Neuronal stem cell (in vitro differentiated cells): ENCODE data around the gene THRSP.
"Not testable (repeated sequence)": the region's sequence is repeated elsewhere in the genome, so short reads cannot be mapped to it uniquely, and the experiment has no call there.

Source experiments
- DNase-seq: peaks from one replicate; pipeline ENCODE4 v3.0.0-alpha.2; 2013; ENCODE audit warnings: low spot score
- H2AFZ ChIP-seq: one replicate; pipeline ENCODE4 v1.6.1; 2013; ENCODE audit warnings: mild to moderate bottlenecking, low read length, inconsistent platforms
- H2AK5ac ChIP-seq: 2 replicates; pipeline ENCODE4 v1.6.1; 2013; ENCODE audit warnings: low read depth, mild to moderate bottlenecking, inconsistent platforms, low read length, moderate library complexity, mixed read lengths
- H2BK120ac ChIP-seq: 2 replicates; pipeline ENCODE4 v1.6.1; 2013; ENCODE audit warnings: low read depth, mild to moderate bottlenecking, inconsistent platforms, low read length, moderate library complexity, mixed read lengths
- H2BK12ac ChIP-seq: one replicate; pipeline ENCODE4 v1.6.1; 2013; ENCODE audit warnings: low read length, inconsistent platforms
- H2BK15ac ChIP-seq: 2 replicates; pipeline ENCODE4 v1.6.1; 2013; ENCODE audit warnings: mild to moderate bottlenecking, low read length, inconsistent platforms, mixed read lengths
- H2BK5ac ChIP-seq: one replicate; pipeline ENCODE4 v1.6.1; 2013; ENCODE audit warnings: inconsistent platforms, mild to moderate bottlenecking, low read length, moderate library complexity
- H3K14ac ChIP-seq: one replicate; pipeline ENCODE4 v1.6.1; 2013; ENCODE audit warnings: low read length, inconsistent platforms
- H3K18ac ChIP-seq: 2 replicates; pipeline ENCODE4 v1.6.1; 2013; ENCODE audit warnings: low read length, inconsistent platforms
- H3K23ac ChIP-seq: 2 replicates; pipeline ENCODE4 v1.6.1; 2013; ENCODE audit warnings: low read depth, mild to moderate bottlenecking, mixed read lengths, low read length, inconsistent platforms; ENCODE audit not compliant: poor library complexity
- H3K27ac ChIP-seq: replicated peaks from 3 replicates; pipeline ENCODE4 v1.5.1; 2013; ENCODE audit warnings: low read length, inconsistent platforms
- H3K27me3 ChIP-seq, 3 experiments: 2 replicates each; pipeline ENCODE4 v1.6.1; 2013; ENCODE audit warnings: low read length in 3 of 3, mild to moderate bottlenecking in 2 of 3, inconsistent platforms in 1 of 3, low read depth in 1 of 3, mixed read lengths in 1 of 3, moderate library complexity in 1 of 3; ENCODE audit not compliant: control insufficient read depth in 3 of 3, insufficient read depth in 3 of 3
- H3K36me3 ChIP-seq, 2 donors: replicated peaks in 1 of 2; 2 replicates each; pipeline ENCODE4 v1.6.1; 2013; ENCODE audit warnings: low read length in 2 of 2; ENCODE audit not compliant: control insufficient read depth in 2 of 2, insufficient read depth in 2 of 2
- H3K4ac ChIP-seq: 2 replicates; pipeline ENCODE4 v1.6.1; 2013; ENCODE audit warnings: inconsistent platforms, mild to moderate bottlenecking, low read length, moderate library complexity
- H3K4me1 ChIP-seq, 2 donors: 1 replicate in 1 of 2; 2 replicates in 1 of 2; pipeline ENCODE4 v1.6.1; 2013; ENCODE audit warnings: low read length in 2 of 2, low read depth in 1 of 2; ENCODE audit not compliant: control insufficient read depth in 2 of 2, insufficient read depth in 1 of 2
- H3K4me2 ChIP-seq: one replicate; pipeline ENCODE4 v1.6.1; 2013; ENCODE audit warnings: mild to moderate bottlenecking, low read length, inconsistent platforms; ENCODE audit not compliant: insufficient read depth, poor library complexity, severe bottlenecking
- H3K4me3 ChIP-seq, 2 donors: 2 replicates each; pipeline ENCODE4 v1.5.1; 2013; ENCODE audit warnings: low read length in 2 of 2, mild to moderate bottlenecking in 2 of 2, inconsistent platforms in 1 of 2, moderate library complexity in 1 of 2
- H3K79me1 ChIP-seq: one replicate; pipeline ENCODE4 v1.6.1; 2013; ENCODE audit warnings: low read depth, mild to moderate bottlenecking, inconsistent platforms, low read length, moderate library complexity
- H3K9ac ChIP-seq: one replicate; pipeline ENCODE4 v1.6.1; 2013; ENCODE audit warnings: mild to moderate bottlenecking, low read depth, low read length, inconsistent platforms; ENCODE audit not compliant: poor library complexity
- H3K9me3 ChIP-seq, 2 donors: replicated peaks in 1 of 2; 2 replicates each; pipeline versions ENCODE3 to v1.6.1; 2013; ENCODE audit warnings: low read length in 2 of 2, mild to moderate bottlenecking in 2 of 2, inconsistent platforms in 1 of 2, low read depth in 1 of 2, mixed read lengths in 1 of 2, moderate library complexity in 1 of 2; ENCODE audit not compliant: control insufficient read depth in 2 of 2, insufficient read depth in 1 of 2
- H4K8ac ChIP-seq: one replicate; pipeline ENCODE4 v1.6.1; 2013; ENCODE audit warnings: low read depth, mild to moderate bottlenecking, inconsistent platforms, low read length, moderate library complexity
- H4K91ac ChIP-seq: one replicate; pipeline ENCODE4 v1.6.1; 2013; ENCODE audit warnings: low read length, low read depth, mild to moderate bottlenecking, inconsistent platforms; ENCODE audit not compliant: poor library complexity
- WGBS, 2 donors: extraction: QIAGEN DNeasy Blood & Tissue Kit; methylation state at CpG; one replicate each; pipeline ENCODE4 v1.1.7; 2013; ENCODE audit warnings: missing lambda C conversion rate in 2 of 2, mixed read lengths in 1 of 2; ENCODE audit not compliant: insufficient read length in 2 of 2, insufficient replicate concordance in 1 of 2; ENCODE audit errors: extremely low coverage in 2 of 2; 5-methylcytosine and 5-hydroxymethylcytosine counted together

Gene THRSP

DNA sequence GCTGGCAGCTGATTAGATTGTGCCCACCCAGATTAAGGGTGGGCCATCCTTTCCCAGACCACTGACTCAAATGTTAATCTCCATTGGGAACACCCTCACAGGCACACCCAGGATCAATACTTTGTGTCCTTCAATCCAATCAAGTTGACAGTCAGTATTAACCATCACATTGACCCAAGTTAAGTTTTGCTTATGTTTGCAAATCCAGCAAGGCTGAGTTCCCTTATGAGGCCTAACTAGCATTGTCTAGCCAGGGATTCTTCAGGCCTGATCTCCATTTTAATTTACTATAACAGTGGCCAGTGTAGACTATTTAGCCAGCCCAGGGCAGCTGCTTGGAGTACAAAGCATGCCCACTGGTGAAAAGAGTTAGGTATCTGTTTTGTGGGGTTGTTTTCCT lies 38.3 kb upstream of the THRSP start:
- Histone ChIP-seq H3K4me2 (no peak overlapping the region), H4K91ac (no peak overlapping the region), H3K27ac (no peak overlapping the region), H2BK15ac (no peak overlapping the region), H3K4ac (no peak overlapping the region), H2AK5ac (no peak overlapping the region), H3K18ac (no peak overlapping the region), H3K36me3 (no peaks in the 10 kb centered on the region), H3K4me3 (no peak overlapping the region), H3K14ac (no peak overlapping the region), H3K23ac (no peak overlapping the region), H3K79me1 (no peaks in the 10 kb centered on the region), H3K4me1 (peaks cover 5 to 8% of the 10 kb centered on the region in 2 donors), H2BK120ac (no peak overlapping the region), H2AFZ (no peak overlapping the region), H2BK12ac (no peak overlapping the region), H3K9me3 (no peaks in the 10 kb centered on the region), H3K27me3 (peaks cover 0 to 11% (median 0%) of the 10 kb centered on the region in 3 experiments), H2BK5ac (no peak overlapping the region), H3K9ac (no peak overlapping the region), H4K8ac (no peak overlapping the region)
- no peak for DNase-seq

DNA sequence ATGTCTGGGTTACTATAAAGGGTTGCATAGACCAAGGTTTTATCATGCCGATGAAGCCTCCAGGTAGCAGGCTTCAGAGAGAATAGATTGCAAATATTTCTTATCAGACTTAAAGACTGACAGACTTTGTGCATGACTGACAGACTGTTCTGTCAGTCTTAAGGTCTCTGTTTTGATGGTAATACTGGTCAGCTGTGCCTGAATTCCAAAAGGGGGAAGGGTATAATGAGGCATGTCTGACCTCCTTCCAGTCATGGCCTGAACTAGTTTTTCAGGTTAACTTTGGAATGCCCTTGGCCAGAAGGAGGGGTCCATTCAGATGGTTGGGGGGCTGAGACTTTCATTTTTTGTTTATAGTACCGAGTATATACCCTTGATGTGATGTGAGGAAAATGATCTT lies 35.9 kb upstream of the THRSP start:
- H3K4me3 ChIP-seq, result no peak overlapping the region
- no peak overlapping the region for H3K14ac ChIP-seq
- no peak overlapping the region for H2BK15ac ChIP-seq

DNA sequence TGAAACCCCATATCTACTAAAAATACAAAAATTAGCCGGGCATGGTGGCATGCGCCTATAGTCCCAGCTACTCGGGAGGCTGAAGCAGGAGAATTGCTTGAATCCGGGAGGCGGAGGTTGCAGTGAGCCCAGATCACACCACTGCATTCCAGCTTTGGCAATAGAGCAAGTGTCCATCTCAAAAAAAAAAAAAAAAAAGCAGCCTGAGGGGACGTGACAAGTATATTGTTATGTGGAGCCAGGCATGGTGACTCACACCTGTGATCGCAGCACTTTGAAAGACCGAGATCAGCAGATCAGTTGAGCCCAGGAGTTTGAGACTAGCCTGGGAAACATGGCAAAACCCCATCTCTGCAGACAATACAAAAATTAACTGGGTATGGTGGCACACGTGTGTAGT lies 35.2 kb upstream of the THRSP start:
- not testable (repeated sequence) for H2AFZ ChIP-seq, H3K18ac ChIP-seq, H3K14ac ChIP-seq, H2BK5ac ChIP-seq, H3K4me2 ChIP-seq, H2BK15ac ChIP-seq, H4K8ac ChIP-seq, DNase-seq, H2BK12ac ChIP-seq, H2BK120ac ChIP-seq, H3K27me3 ChIP-seq, H3K9ac ChIP-seq, H3K79me1 ChIP-seq, H3K9me3 ChIP-seq, H3K4ac ChIP-seq, H3K27ac ChIP-seq, H2AK5ac ChIP-seq, H3K23ac ChIP-seq, H3K36me3 ChIP-seq, H4K91ac ChIP-seq, H3K4me1 ChIP-seq, H3K4me3 ChIP-seq
- no CpG with 5 or more reads among the region's 9 CpGs for WGBS, 2 donors

More for the DNA sequence above, 35.9 kb upstream of the THRSP start:
- no peak overlapping the region for H3K23ac ChIP-seq
- H2AK5ac ChIP-seq, result no peak overlapping the region
- no peaks in the 10 kb centered on the region for H3K9me3 ChIP-seq
- H4K91ac ChIP-seq, result no peak overlapping the region
- no peak overlapping the region for H3K4ac ChIP-seq
- DNase-seq, result no peak
- no CpG with 5 or more reads among the region's 2 CpGs for WGBS, 2 donors
- H3K18ac ChIP-seq, result no peak overlapping the region
- H3K79me1 ChIP-seq, result no peaks in the 10 kb centered on the region
- H2BK120ac ChIP-seq, result no peak overlapping the region
- H2BK5ac ChIP-seq, result no peak overlapping the region
- no peak overlapping the region for H3K9ac ChIP-seq
- H2BK12ac ChIP-seq, result no peak overlapping the region
- no peak overlapping the region for H2AFZ ChIP-seq
- H3K27me3 ChIP-seq, result peaks cover 0 to 4% (median 0%) of the 10 kb centered on the region in 3 experiments
- no peaks in the 10 kb centered on the region for H3K36me3 ChIP-seq
- no peak overlapping the region for H3K4me2 ChIP-seq
- H3K4me1 ChIP-seq, result peaks cover 6 to 8% of the 10 kb centered on the region in 2 donors
- H3K27ac ChIP-seq, result no peak overlapping the region
- no peak overlapping the region for H4K8ac ChIP-seq

DNA sequence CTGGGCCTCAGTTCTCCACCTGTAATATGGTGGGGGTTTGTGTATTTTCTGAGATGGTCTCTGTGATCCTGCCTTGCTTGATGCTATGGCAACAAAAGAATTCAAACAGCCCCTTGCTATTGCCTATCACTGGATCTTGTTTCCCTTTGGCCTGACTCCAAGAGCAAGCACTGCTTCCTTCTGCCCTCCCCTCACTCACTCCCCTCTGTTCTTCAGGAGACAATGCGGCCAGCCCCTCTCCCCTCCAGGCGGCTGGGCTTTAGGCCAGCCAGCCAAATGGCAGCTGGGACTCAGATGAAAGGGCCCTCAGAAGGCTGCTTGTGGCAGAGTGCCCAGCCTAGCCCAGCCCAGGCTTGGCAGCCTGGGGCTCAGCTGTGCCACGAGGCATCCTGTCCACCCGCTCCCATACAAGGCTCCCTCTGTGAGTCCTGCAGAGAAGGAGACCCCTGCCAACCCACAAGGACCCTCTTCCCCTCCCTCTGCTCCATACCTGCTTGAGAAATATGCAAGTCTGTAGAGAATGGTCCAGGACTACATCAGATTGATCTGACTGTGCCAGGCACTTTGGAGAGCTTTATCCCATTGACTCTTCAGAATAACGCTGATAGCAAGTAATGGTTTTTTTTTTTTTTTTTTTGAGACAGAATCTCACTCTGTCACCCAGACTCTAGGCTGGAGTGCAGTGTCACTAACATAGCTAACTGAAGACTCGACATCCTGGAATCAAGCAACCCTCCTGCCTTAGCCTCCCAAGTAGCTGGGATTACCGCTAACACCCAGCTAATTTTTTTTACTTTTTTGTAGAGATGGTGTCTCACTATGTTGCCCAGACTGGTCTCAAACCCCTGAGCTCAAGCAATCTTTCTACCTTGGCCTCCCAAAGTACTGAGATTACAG lies 33.0 kb upstream of the THRSP start:
- Histone ChIP-seq H3K23ac (no peak overlapping the region), H2AFZ (peak overlapping the region; percentile 90), H3K9ac (no peak overlapping the region), H3K14ac (no peak overlapping the region), H3K27me3 (no peaks in the 10 kb centered on the region), H4K8ac (no peak overlapping the region), H3K18ac (no peak overlapping the region), H4K91ac (no peak overlapping the region), H3K36me3 (no peaks in the 10 kb centered on the region), H3K4me2 (no peak overlapping the region), H2AK5ac (no peak overlapping the region), H2BK120ac (no peak overlapping the region), H3K4me3 (no peak overlapping the region), H2BK5ac (no peak overlapping the region), H3K4me1 (peaks cover 6 to 8% of the 10 kb centered on the region in 2 donors), H2BK12ac (no peak overlapping the region), H2BK15ac (no peak overlapping the region), H3K4ac (no peak overlapping the region), H3K9me3 (no peaks in the 10 kb centered on the region), H3K79me1 (no peaks in the 10 kb centered on the region), H3K27ac (no peak overlapping the region)
- WGBS, 2 donors, result no CpG with 5 or more reads among the region's 7 CpGs
- DNase-seq, result no peak
